PC-3 (cell line): ENCODE results near the gene NDUFAB1. TPM values are rescaled to one million over a fixed set of nuclear protein-coding genes. Genes with fewer than 3 reads are reported as not detected.

Experiments
- total RNA-seq: library from RNA; depleted of rRNA; stranded (reverse); fragments of >200 nt; gene quantifications from 2 replicates; pipeline ENCODE4 v1.2.3, GENCODE V29; 2014; rRNA removed

The NDUFAB1 gene
- total RNA-seq, 1 experiment from 2014 or later: 228 TPM

Other genes starting within 250 kb of the NDUFAB1 start
- gene COG7, start 143.1 kb downstream of the NDUFAB1 start, total RNA-seq: 8.6 and 13.5 TPM in 2 replicates
- gene GGA2, start 85.8 kb downstream of the NDUFAB1 start, total RNA-seq: 26.5 and 29.0 TPM in 2 replicates
- gene EARS2, start 39.0 kb downstream of the NDUFAB1 start, total RNA-seq: 23.7 and 31.6 TPM in 2 replicates
- gene UBFD1, start 38.6 kb downstream of the NDUFAB1 start, total RNA-seq: 69.7 and 85.3 TPM in 2 replicates
- 4.9 and 7.0 TPM in 2 replicates for gene PALB2, start 45.0 kb upstream of the NDUFAB1 start, total RNA-seq
- 19.7 and 29.1 TPM in 2 replicates for gene DCTN5, start 45.1 kb upstream of the NDUFAB1 start, total RNA-seq
- gene PLK1, start 82.6 kb upstream of the NDUFAB1 start, total RNA-seq: 58.6 and 67.8 TPM in 2 replicates
- not detected in 2 replicates for gene ERN2, start 116.9 kb upstream of the NDUFAB1 start, total RNA-seq
- not detected in 2 replicates for gene CHP2, start 158.7 kb upstream of the NDUFAB1 start, total RNA-seq
- gene PRKCB, start 239.7 kb upstream of the NDUFAB1 start, total RNA-seq: not detected in 2 replicates